HK-2 (cell line): ENCODE measurements around the gene TLX3.

ENCODE experiments used
- DNase-seq: peaks from one replicate; pipeline ENCODE4 v3.0.0-alpha.2; 2018; ENCODE audit not compliant: unreplicated experiment

Gene TLX3

GRCh38 chr5:171306166-171306565 lies 2.9 kb upstream of the TLX3 start:
- no peak for DNase-seq

DNA sequence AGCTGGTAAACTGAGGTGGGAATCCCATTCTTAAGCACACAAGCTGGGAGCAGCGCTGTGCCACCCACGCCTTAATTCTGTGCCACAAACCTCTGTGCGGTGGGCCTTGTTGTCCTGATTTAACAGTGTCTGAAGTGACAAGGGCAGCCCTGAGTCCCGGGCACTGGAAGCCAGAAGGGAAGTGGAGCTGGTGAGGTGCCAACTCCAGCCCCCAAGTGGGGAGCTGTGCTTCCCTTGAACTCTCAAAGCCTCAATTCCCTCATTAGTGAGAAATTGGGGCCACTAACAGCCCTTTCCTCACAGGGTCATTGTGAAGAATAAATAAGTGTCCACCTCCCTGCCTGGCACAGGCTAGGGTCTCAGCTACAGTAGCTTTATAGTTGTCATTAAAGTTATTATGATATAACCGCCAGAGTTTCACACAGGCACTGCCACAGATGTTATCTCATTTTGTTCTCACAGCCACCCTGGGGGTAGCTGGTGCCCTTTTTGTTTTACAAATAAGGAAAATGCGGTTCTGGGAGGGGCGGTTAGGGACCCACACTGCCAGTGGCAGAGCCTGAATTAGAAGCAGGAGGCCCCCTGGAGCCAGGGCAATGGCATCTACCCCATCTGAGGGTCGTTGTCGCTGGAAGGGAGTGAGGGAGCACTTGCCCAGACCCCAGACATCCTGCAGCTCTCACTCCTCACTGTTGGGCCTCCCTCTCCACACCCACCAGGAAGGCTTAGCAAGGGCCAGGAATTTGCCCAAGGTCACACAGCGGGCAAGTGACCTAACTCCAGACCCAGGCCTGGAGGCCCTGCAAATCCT lies 2.1 kb upstream of the TLX3 start:
- DNase-seq: no peak

DNA sequence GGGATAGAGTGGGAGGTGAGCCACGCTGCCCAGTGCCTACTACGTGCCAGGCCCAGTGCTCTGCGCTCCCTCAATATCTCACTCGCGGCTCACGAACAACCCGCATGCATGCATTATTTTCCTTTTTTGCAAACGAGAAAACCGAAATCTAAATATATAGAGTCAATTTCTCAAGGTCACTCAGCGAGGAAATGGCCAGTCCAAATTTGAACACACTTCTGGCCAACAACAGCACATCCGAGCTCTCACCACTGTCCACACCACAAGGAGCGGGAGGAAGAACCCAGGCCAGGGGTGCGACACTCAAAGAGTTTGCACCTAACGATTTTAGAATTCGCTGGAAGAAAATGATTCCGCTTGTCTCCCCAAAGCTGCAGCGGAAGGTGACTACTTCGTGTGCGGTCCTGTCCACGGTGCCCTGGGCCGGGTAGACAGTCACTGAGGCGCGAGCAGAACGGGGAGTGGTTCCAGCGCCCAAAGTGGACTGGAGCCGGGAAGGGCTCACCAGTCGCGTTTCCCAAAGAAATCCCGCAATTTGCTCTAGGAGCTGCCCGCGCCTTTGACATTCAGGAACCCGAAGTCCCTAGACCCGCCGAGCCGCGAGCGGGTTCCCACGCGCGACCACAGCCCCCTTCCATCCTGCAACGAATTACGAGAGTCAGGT lies 1.1 kb upstream of the TLX3 start:
- no peak for DNase-seq

DNA sequence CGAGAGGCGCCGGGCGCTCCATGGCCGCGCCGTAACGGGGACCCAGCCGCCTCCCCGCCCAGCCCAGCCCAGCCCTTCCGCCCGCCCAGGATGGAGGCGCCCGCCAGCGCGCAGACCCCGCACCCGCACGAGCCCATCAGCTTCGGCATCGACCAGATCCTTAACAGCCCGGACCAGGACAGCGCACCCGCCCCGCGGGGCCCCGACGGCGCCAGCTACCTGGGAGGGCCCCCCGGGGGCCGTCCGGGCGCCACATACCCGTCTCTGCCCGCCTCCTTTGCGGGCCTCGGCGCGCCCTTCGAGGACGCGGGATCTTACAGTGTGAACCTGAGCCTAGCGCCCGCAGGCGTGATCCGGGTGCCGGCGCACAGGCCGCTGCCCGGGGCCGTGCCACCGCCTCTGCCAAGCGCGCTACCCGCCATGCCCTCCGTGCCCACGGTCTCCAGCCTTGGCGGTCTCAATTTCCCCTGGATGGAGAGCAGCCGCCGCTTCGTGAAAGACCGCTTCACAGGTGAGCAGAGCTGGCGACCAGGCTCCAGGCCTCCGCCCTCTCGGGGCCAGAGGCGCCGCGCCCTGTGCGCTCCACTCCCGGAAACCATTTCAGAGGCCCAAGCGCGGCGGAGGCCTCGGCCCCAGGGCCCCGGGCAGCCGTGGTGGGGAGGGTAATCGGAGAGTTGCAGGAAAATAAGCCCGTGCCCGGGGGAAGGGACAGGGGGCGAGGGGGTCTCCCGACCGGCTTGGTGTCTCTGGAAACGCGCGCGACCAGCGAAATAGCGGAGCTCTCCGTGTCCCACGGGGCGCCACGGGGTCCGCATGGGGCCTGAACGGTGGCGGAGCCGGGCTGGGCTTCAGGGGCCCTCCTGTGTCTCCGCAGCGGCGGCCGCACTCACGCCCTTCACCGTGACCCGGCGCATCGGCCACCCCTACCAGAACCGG lies 496 bp downstream of the TLX3 start:
- no peak for DNase-seq

DNA sequence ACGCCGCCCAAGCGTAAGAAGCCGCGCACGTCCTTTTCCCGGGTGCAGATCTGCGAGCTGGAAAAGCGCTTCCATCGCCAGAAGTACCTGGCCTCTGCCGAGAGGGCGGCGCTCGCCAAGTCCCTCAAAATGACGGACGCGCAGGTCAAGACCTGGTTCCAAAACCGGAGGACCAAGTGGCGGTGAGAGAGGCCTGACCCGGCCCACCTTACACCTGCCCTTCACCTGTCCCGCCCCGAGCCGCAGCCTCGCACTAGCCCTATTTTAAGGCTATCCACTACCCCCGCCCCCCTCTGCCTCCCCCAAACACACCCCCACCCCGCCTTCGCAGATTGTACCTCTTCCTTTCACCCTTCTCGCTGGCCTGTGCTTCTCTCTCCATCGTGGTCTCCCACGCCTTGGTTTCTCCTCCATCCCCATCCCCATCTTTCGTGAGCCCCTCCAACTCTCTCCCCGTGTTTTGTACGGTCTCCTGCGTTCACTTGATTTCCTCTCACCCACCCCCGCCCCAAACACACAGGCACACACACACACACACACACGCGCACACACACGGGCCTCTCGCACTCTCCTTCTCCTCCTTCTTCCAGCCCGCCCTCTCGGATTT lies 1.3 kb downstream of the TLX3 start:
- DNase-seq: no peak

DNA sequence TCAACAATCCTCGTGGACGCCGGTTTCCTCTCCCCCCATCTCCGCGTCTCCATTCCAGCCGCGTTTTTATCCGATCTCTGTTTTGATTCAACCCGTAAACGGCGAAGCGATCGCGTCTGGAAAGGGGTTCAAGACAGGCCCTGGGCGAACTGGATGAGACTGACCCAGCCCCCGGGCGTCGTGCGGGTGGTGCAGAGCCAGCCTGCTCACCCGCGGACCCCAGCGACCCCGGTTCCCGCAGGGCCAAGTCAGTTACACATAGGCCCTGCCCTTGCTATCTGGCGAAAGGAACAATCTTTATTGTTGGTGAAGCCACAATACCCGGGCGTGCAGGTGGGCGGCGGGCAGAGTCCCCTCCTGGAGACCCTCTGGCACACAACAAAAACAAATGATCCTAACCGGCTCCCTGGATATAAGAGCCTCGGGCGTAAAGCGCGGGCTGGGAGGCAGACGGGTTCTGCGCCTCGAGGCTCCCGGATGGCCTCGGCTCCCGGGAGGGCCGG lies 1.8 kb downstream of the TLX3 start:
- no peak for DNase-seq

DNA sequence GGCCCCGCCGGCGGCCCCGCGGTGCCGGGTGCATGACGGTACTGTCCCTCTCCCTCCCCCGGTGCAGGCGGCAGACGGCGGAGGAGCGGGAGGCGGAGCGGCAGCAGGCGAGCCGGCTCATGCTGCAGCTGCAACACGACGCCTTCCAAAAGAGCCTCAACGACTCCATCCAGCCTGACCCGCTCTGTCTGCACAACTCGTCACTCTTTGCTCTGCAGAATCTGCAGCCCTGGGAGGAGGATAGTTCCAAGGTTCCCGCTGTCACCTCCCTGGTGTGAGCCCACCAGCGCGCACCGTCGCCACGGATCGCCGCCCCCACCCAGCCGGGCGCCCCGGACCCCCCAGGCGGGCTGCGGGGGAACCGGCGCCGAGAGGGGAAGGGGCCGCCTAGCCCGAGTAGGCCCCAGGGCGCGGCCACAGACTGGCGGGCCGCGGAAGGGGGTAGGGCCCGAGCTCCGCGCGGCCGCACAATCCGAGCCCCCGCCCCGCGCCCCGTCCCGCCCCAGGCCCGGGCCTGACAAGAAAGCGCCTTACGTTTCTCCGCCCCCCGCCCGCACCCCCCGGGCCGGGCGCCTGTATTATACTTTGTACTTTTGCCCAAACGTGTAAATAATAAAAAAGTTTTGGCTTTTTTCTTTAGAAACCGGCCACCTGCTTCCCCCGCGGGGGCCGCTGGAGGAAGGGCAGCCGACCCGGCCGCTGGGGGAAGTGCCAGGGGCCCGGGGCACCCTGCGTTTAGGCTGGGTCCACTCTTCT lies 2.5 kb downstream of the TLX3 start:
- no peak for DNase-seq

DNA sequence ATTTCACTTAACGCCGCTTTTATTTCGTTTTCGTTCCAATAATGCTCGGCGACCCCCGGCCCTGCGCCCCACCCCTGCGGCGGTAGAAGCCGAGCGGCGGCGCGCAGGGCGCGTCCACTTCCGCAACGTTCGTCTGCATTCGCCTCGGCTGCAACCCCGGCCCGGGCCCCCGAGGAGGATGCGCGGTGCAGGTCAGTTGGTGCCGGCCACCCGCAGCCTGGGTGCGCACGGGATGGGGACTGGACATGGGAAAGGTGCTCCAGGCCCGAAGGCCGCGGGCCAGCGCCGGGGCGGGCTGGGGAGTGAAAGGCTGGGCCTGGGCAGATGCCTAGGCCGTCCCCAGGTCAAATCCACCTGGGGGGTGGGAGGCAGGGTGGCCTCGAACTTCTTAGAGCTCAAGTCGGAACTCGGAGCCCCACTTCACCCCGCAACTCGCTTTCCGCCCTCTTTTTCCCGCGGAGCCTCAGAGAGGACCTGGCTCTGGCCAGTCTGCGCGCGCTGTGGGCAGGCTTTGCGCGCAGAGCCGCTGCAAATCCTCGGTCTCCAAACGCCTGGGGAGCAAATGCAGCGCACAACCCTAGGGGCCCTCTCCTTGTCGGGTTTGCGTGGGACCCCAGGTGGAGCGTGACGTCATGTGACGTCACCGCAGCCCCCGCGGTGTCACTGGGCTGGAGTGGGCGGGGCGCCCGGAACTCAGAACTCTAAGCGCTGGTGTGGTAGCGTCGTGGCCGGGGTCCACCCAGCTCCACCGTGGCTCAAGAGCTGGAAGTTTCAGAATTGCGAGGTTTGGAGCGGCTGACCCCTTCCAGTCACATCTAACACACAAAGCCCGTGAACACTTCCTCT lies 3.3 kb downstream of the TLX3 start:
- DNase-seq: no peak

GRCh38 chr5:171313481-171314206 lies 4.6 kb downstream of the TLX3 start:
- no peak for DNase-seq

DNA sequence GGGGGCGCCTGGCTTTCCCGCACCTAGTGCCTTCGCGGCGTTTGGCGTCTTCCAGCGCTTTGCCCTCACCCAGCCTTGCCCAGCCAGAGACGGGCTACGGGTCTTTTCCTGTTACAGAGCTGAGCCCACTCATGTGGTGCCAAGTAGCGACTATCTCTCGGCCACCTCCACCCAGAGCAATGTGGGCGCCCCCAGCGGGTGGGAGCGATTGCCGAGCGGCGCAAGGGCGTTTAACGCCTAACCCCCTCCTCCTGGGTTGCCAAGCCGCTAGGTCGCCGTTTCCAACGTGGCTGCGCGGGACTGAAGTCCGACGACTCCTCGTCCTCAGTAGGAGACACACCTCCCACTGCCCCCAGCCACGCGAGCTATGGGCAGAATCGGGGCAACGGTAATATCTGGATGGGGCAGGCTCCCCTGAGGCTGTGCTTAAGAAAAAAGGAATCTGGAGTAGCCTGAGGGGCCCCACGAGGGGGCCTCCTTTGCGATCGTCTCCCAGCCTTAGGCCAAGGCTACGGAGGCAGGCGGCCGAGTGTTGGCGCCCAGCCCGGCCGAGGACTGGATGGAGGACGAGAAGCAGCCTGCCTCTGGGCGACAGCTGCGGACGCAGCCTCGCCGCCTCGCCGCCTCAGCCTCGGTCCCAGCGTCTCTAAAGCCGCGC lies 5.8 kb downstream of the TLX3 start:
- DNase-seq: no peak

GRCh38 chr5:171315386-171315891 lies 6.4 kb downstream of the TLX3 start:
- DNase-seq: no peak

DNA sequence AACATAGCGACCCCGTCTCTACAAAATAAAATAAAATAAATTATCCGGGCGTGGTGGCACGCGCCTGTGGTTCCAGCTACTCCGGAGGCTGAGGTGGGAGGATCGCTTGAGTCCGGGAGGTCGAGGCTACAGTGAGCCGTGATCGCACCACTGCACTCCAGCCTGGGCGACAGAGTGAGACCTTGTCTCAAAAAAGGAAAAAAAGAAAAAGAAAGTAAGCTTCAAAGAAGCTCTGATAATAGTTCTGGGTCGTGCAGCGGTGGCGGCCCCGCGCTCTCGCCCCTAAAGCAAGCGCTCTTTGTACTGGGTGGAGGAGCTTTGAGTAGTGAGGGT lies 6.8 kb downstream of the TLX3 start:
- no peak for DNase-seq

- DNase-seq: no peak
These were observed 7.4 kb downstream of the TLX3 start for GRCh38 chr5:171316258-171317121.

DNA sequence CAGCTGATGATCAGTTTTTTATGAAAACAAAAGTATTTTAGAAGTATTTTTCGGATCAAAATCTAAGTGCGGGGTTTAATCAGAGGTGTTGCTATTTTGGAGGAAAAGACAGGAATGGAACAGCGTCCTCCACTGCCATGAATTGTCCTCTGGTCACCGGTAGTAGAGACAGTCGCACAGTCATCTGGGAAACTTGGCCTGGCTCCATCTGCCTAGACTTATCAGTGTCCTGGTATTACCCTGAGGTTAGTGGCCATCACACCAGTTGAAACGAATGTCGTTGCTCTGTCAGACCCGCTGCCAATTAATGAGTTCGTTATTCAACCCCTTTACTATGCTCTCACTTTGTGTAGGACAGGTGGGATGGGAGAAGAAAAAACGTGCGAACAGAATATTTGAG lies 8.2 kb downstream of the TLX3 start:
- DNase-seq: no peak

GRCh38 chr5:171318026-171318425 lies 9.0 kb downstream of the TLX3 start:
- no peak for DNase-seq

GRCh38 chr5:171321447-171321846 lies 12.4 kb downstream of the TLX3 start:
- DNase-seq: no peak

GRCh38 chr5:171322527-171322926 lies 13.5 kb downstream of the TLX3 start:
- no peak for DNase-seq

DNA sequence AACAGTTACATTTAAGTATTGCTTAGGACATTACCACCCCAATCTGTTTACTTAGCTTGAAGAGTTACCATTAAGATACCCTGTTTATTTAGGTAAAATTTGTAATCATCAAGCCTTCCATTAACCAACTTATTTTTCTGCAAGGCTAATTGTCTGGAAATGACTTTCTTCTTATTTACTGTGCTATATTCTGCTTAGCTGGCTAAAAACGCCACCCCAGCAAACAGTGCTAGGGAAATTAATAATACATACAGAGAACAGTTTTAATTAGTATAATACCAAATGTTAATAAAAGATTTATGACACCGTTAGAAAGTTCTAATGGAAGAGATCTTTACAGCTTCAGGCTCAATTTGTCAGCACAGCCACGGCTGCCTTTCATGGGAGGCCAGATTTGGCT lies 14.0 kb downstream of the TLX3 start:
- no peak for DNase-seq
